ENCODE data around the gene PRMT3.
"Not testable (repeated sequence)": the region's sequence is repeated elsewhere in the genome, so short reads cannot be mapped to it uniquely, and the experiment has no call there.

The PRMT3 gene

DNA sequence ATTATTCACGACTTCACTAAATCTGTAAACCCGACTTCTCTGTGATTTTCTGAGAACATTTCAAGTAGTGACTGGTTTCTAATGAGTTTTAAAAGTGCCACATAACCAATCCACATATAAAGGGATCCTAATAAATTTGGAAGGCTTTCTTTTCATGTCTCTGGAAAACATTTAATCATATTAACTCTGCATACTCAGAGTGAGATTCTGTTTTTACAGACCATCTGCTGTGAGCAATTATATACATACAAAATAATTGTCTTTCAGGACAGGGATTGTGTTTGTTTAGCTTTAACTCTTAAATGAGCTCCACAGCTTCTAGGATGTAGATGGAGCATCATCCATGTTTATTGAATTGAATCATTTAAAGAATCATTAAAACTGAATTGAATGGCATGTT is 65.1 kb downstream of the PRMT3 start:
- Mint-ChIP-seq H3K9me3 (no peaks in the 10 kb centered on the region), H3K4me3 (no peak overlapping the region), H3K4me1 (ENCODE audit: low read depth in 2 of 2) (peaks cover 3 to 8% of the 10 kb centered on the region in 2 donors), H3K27ac (no peak overlapping the region), H3K36me3 (ENCODE audit: insufficient read depth) (peaks cover 12% of the 10 kb centered on the region), H3K27me3 (no peaks in the 10 kb centered on the region)
- DNase-seq = no peak
- no peak for ATAC-seq (replicated peaks)

DNA sequence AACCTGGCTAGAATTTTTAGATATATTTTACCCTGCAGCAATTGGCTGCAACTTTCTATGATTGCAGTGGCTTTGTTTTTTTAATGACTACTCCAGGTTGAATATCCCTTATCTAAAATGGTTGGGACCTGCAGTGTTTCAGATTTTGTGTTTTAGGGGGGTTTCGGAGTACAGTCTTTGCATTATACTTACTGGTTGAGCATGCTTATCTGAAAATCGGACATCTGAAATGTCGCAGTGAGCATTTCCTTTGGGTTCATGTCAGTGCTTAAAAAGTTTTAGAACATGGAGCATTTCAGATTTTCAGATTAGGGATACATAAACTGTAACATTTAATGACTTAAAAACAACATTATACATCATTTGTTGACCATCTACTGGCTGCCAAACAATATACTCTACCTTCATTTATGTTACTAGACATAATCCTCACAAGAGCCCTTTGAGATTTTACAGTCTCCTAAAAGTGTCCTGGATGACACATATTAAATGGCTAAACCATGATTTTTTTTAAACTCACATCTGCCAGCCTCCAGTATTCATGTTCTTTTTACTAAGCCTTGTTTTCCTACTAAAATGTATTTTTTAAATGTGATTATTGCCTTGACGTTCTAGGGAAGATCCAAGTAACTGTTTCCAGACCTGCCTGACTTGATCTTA is 66.3 kb downstream of the PRMT3 start:
- H3K27ac Mint-ChIP-seq = no peak overlapping the region
- peaks cover 3 to 8% of the 10 kb centered on the region in 2 donors for H3K4me1 Mint-ChIP-seq (ENCODE audit: low read depth in 2 of 2)
- no peaks in the 10 kb centered on the region for H3K9me3 Mint-ChIP-seq
- no peak overlapping the region for H3K4me3 Mint-ChIP-seq
- H3K27me3 Mint-ChIP-seq = no peaks in the 10 kb centered on the region
- H3K36me3 Mint-ChIP-seq (ENCODE audit: insufficient read depth) = peaks cover 12% of the 10 kb centered on the region
- no peak for ATAC-seq (replicated peaks)
- DNase-seq = no peak

DNA sequence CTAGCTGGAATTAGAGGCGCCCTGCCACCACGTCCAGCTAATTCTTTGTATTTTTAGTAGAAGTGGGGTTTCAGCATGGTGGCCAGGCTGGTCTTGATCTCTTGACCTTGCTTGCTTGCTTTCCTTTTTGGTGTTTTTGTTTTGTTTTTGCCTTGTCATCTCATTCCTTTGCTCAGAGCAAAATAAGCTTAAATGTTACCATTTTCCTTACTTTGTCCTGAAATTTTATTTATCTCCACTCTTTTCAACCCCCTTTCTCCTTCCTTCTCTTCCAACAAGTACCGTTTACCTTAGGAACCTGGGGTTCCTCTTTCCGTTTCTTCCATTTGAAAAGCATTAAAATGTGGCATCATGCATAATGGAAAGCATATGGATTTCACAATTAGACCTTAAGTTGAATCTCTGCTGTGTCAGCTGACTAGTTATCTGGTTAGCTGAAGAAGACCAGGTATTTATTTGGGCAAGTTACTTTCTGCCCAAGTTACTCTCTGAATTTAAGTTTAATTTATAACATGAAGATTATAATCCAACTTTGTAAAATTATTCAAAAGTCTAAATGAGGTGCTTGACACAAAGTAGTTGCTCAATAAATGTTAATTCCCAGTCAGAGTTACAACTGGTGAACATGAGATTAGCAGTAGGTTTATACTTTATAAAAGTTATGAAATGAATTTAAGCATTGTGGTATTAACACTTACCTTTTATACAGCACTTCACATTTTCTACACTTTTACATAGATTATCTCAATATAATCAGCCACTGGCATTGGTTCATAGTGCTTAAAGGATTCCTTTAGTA is 69.7 kb downstream of the PRMT3 start:
- no peak overlapping the region for H3K4me3 Mint-ChIP-seq
- no peak for ATAC-seq (replicated peaks)
- peaks cover 8% of the 10 kb centered on the region for H3K36me3 Mint-ChIP-seq (ENCODE audit: insufficient read depth)

DNA sequence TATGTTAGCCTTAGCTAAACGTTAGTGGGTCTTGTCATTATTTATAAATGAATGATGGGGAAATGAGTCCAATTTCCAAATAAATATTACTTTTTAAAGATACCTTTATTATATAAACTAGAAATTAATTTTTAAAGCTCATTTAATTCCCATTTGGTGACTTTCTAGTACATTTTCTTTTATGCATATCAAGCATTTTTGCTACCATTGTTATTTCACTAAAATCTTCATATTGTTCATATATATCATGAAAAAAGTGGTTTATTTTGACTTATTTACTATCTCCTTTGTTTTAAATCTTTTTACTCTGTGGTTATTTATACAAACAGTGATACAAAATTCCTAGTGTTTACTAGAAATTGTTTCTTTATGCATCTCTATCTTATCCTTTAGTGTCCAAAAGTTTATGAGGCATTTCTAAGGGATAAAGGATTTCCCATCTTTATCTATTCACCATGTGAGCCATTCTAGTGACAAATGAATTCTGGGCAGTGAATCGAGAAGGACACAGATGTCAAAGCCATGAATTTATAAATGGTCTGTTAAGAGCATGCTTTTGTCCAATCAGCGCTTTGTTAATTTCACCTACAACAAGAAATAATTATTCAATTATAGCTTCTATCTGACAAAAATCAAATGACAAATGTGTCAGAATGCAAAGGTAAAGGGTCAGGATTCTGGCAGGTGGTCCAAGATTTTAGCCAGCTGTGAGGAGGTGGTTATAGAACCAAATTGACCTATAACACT is 70.6 kb downstream of the PRMT3 start:
- Mint-ChIP-seq H3K4me3 (no peak overlapping the region), H3K27me3 (no peaks in the 10 kb centered on the region), H3K36me3 (ENCODE audit: insufficient read depth) (peaks cover 2% of the 10 kb centered on the region), H3K9me3 (no peaks in the 10 kb centered on the region), H3K4me1 (ENCODE audit: low read depth in 2 of 2) (peaks cover 0 to 9% of the 10 kb centered on the region in 2 donors), H3K27ac (no peak overlapping the region)
- no peak for ATAC-seq (replicated peaks)
- no peak for DNase-seq

More for the DNA sequence above, 69.7 kb downstream of the PRMT3 start:
- H3K27ac Mint-ChIP-seq = no peak overlapping the region
- no peaks in the 10 kb centered on the region for H3K9me3 Mint-ChIP-seq
- no peaks in the 10 kb centered on the region for H3K27me3 Mint-ChIP-seq
- DNase-seq = no peak
- H3K4me1 Mint-ChIP-seq (ENCODE audit: low read depth in 2 of 2) = peaks cover 0 to 9% of the 10 kb centered on the region in 2 donors

DNA sequence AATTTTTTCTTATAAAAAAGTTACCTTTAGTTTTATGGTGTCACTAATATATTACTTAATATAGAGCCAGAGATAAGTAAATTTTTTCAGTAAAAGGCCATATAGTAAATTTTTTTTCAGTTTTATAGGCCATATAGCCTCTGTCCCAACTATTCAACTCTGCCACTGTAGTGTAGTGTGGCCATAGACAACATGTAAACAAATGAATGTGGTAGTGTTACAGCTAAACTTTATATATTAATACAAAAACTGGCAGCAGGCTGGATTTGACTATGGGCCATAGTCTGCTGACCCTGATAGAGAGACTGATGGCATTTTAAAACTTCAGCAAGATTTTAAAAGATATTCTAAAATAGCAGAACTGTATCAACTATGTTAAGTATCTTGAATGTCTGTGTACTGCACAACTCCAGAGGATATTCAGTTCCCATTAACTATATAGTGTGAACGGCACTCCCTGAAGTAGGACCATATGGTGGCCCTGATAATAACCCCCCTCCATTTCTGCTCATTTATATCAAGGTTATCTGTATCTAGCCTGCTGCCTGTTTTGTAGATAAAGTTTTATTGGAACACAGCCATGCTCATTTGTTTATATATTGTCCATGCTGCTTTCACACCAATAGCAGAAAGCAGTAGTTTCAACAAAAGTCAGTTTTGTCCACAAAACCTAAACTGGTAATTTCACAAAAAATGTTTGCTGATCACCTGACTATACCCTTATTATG is 71.6 kb downstream of the PRMT3 start:
- Mint-ChIP-seq H3K4me1 (ENCODE audit: low read depth in 2 of 2) (peaks cover 0 to 9% of the 10 kb centered on the region in 2 donors), H3K9me3 (no peaks in the 10 kb centered on the region), H3K27me3 (no peaks in the 10 kb centered on the region), H3K4me3 (no peak overlapping the region), H3K36me3 (ENCODE audit: insufficient read depth) (peaks cover 5% of the 10 kb centered on the region), H3K27ac (no peak overlapping the region)
- no peak for ATAC-seq (replicated peaks)
- no peak for DNase-seq

DNA sequence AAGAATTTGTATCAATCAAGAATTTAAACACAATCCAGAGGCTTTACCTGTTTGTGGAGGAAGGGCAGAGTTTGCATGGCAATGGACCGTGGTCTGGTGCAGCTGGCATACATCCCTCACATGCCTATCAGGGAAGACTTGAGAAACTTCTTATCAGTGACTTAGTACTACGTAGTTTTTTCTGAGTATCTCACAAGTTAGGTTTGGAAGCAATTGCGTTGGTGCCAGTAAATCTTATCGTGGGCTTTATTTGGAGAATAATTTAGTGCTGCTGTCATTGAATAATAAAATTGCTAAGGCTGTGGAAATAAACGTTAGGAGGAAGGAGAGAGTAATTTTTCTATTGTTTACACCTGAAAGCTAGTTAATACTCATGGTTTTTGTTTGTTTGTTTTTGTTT is 72.3 kb downstream of the PRMT3 start:
- ATAC-seq (replicated peaks) (no peak), DNase-seq (no peak)
- Mint-ChIP-seq H3K36me3 (ENCODE audit: insufficient read depth) (peaks cover 10% of the 10 kb centered on the region), H3K27me3 (no peaks in the 10 kb centered on the region), H3K4me1 (ENCODE audit: low read depth in 2 of 2) (peaks cover 0 to 9% of the 10 kb centered on the region in 2 donors), H3K4me3 (no peak overlapping the region), H3K27ac (no peak overlapping the region), H3K9me3 (no peaks in the 10 kb centered on the region)

DNA sequence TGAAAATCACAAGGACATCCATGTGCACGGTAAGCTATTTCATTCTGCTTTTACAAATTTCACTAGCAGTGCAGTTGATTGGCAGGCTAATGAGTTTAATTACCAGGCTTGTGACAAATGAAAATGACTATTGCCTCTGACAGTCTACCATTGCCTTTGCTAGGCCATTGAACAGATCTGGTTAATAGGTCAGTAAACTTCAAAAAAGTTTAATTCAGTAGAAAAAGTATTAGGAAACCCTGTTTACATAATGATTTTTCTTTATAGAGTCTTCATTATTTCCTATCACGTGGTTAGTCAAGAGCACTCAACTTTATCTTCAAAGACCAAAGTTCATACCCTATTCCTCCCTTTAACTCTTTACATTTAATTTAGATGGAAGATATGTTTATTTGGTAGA is 77.0 kb downstream of the PRMT3 start:
- H3K27ac Mint-ChIP-seq = no peak overlapping the region
- H3K4me1 Mint-ChIP-seq (ENCODE audit: low read depth in 2 of 2) = peaks cover 0 to 9% of the 10 kb centered on the region in 2 donors
- H3K27me3 Mint-ChIP-seq = no peaks in the 10 kb centered on the region
- ATAC-seq (replicated peaks) (no peak), DNase-seq (no peak)
- no peaks in the 10 kb centered on the region for H3K9me3 Mint-ChIP-seq
- peaks cover 16% of the 10 kb centered on the region for H3K36me3 Mint-ChIP-seq (ENCODE audit: insufficient read depth)
- H3K4me3 Mint-ChIP-seq = no peak overlapping the region

DNA sequence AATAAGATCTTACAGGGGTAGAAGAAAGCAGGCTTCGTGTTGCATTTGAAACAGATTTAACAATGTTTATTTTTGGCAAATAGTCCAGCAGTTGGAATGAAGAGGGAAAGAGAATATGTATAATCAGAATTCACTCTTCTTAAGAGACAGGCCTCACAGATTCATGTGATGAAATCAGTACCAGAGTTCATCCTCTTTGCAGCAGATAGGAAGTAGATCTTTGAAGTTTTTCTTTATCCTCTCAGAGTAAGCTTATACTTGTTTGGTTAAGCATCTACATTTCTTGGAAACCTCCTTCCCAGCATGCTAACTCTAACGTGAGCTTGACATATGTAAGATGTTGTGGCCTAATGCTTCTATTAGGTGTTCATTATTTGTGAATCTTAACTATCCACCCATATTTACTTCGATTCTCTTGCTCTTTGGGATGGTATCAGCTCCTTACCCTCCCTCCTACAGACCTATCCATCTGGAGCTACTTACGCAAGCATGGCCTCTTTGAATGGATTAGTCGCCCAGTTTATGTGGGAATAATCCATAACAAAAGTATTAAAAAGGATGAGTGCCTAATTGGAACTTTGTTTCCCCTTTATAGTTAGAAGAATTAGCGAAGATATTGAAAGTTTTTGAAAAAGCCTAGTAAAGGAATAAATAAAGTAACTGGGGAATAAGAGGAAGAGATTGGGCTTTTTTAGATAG is 80.1 kb downstream of the PRMT3 start:
- ATAC-seq (replicated peaks) (no peak), DNase-seq (no peak)
- H3K4me3 Mint-ChIP-seq = no peak overlapping the region
- H3K27ac Mint-ChIP-seq = no peak overlapping the region
- H3K27me3 Mint-ChIP-seq = no peaks in the 10 kb centered on the region
- peaks cover 19% of the 10 kb centered on the region for H3K36me3 Mint-ChIP-seq (ENCODE audit: insufficient read depth)
- no peaks in the 10 kb centered on the region for H3K9me3 Mint-ChIP-seq
- no peaks in the 10 kb centered on the region for H3K4me1 Mint-ChIP-seq (ENCODE audit: low read depth in 2 of 2)

DNA sequence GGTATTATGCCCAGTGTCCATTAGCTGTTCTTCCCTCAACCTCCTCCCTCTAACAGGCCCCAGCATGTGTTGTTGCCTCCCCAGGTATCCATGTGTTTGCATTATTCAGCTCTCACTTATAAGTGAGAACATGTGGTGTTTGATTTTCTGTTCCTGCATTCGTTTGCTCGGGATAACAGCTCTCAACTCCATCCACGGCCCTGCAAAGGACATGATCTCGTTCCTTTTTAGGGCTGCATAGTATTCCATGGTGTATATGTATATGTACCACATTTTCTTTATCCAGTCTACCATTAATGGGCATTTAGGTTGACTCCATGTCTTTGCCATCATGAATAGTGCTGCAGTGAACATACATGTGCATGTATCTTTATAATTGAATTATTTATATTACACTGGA is 82.8 kb downstream of the PRMT3 start:
- Mint-ChIP-seq H3K4me1 (ENCODE audit: low read depth in 2 of 2) (peaks cover 4 to 5% of the 10 kb centered on the region in 2 donors), H3K36me3 (ENCODE audit: insufficient read depth) (peaks cover 12% of the 10 kb centered on the region), H3K27me3 (no peaks in the 10 kb centered on the region), H3K27ac (no peak overlapping the region), H3K9me3 (no peaks in the 10 kb centered on the region), H3K4me3 (no peak overlapping the region)
- no peak for DNase-seq
- no peak for ATAC-seq (replicated peaks)

DNA sequence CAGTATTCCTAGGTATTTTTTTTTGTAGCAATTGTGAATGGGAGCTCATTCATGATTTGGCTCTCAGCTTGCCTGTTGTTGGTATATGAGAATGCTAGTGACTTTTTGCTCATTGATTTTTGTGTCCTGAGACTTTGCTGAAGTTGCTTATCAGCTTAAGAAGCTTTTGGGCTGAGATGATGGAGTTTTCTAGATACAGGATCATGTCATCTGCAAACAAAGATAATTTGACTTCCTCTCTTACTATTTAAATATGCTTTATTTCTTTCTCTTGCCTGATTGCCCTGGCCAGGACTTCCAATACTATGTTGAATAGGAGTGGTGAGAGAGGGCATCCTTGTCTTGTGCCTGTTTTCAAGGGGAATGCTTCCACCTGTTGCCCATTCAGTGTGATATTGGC is 84.4 kb downstream of the PRMT3 start:
- H3K27ac Mint-ChIP-seq; ATAC-seq (replicated peaks); H3K9me3 Mint-ChIP-seq; H3K36me3 Mint-ChIP-seq (ENCODE audit: insufficient read depth); H3K27me3 Mint-ChIP-seq; H3K4me1 Mint-ChIP-seq (ENCODE audit: low read depth in 2 of 2); H3K4me3 Mint-ChIP-seq; DNase-seq: not testable (repeated sequence)

DNA sequence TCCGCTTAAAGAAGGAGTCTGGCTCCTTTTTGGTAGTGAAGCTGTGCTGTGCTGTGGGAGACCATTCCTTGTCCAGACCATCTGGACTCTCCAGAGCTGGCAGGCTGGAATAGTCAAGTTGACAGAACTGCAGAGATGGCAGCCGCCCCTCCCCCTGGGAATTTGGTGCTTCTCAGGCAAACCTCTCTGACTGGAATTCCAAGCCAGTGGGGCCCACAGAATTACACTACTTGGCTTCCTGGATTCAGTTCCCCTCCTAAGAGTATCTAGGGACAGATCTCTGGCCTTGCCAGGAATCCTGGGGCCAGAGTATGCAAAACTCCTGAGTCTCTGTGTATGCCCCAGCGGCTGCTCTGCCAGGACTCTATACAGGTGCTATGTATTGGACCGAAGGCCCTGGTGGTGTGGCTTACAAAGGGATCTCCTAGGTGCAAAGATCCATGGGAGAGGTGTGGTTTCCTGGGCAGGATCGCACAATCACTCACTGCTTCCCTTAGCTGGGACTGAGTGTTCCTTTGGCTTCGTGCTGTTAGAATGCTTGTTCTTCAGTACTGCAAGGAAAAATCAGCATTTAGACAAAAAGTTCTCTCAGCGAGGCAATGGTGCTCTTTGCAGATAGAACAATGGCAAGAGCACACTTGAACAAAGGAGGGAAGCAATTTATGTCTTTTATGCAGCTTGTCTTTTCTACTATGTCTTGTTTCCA is 86.8 kb downstream of the PRMT3 start:
- H3K27ac Mint-ChIP-seq = no peak overlapping the region
- no peak for DNase-seq
- ATAC-seq (replicated peaks) = no peak
- no peaks in the 10 kb centered on the region for H3K9me3 Mint-ChIP-seq
- no peak overlapping the region for H3K4me3 Mint-ChIP-seq
- H3K4me1 Mint-ChIP-seq (ENCODE audit: low read depth in 2 of 2) = peaks cover 4 to 5% of the 10 kb centered on the region in 2 donors
- no peaks in the 10 kb centered on the region for H3K27me3 Mint-ChIP-seq
- peaks cover 6% of the 10 kb centered on the region for H3K36me3 Mint-ChIP-seq (ENCODE audit: insufficient read depth)

DNA sequence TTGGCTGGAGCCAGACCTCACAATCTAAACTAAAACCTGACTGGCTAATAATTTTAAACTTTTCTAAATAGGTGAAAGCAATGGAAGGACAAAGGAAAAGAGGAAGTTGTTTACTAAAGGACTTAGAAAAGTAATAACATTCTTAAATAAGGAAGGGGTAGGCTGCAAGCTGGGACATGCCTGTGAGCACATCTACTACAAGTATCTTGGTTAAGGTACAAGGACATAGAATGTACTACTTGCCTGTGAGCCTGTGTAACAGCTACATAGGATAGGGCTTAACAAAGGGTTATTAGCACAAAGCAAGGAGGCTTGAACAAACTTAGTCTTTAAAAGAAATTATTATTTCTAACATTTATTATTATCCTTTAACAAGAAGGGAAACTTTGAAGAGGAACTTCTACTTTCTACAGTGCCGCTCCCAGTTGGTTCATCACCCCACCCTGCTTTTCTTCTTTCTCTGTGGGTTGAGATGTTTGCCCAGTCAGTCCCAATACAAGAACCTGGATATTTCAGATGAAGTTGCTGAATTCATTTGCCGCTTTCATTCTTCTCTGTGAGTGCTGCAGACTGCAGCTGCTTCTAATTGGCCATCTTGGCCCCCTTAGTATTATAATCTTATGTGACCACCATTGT is 87.5 kb downstream of the PRMT3 start:
- H3K27ac Mint-ChIP-seq = no peak overlapping the region
- peaks cover 6% of the 10 kb centered on the region for H3K36me3 Mint-ChIP-seq (ENCODE audit: insufficient read depth)
- no peak for DNase-seq
- no peak overlapping the region for H3K4me3 Mint-ChIP-seq
- no peaks in the 10 kb centered on the region for H3K27me3 Mint-ChIP-seq
- H3K4me1 Mint-ChIP-seq (ENCODE audit: low read depth in 2 of 2) = peaks cover 4 to 5% of the 10 kb centered on the region in 2 donors
- no peak for ATAC-seq (replicated peaks)
- H3K9me3 Mint-ChIP-seq = no peaks in the 10 kb centered on the region

Measured in effector memory CD8-positive, alpha-beta T cell (primary cell).